Measurements from ENCODE around the gene SCYGR1.

SCYGR1 gene

DNA sequence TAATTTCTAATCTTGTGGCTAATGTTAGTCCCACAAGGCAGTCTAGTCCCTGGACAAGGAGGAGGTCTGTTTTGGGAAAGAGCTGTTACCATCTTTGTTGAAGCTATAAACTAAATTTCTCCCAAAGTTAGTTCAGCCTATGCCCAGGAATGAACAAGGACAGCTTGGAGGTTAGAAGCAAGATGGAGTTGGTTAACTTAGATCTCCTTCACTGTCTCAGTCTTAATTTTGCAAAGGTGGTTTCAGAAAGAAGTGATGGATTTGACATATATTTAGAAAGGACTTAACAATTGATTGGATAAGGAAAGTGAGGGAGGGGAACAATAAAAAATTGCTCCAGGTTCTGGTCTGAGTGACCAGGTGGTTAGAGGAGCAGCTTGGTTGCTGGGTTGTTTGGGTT is 14.6 kb upstream of the SCYGR1 start:
- no peak for DNase-seq

DNA sequence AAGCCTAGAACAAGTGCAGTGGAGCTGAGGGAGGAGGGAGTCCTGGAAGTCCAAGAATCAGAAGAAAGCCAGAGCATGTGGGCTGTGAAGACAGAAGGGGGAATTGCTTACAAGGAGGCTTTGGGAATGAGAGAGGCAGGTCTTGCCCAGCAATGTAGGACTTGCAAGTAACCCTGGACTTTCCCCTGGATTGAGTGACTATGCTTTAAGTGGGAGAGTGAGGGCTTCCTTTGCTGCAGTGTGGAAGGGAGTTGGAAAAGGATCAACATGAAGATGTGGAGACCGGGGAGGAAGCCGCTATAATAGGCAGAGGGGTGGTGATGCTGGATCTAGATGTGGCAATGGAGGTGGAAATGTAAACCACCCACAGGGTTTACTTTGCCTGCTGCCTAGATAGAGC is 13.8 kb upstream of the SCYGR1 start:
- no peak for DNase-seq

DNA sequence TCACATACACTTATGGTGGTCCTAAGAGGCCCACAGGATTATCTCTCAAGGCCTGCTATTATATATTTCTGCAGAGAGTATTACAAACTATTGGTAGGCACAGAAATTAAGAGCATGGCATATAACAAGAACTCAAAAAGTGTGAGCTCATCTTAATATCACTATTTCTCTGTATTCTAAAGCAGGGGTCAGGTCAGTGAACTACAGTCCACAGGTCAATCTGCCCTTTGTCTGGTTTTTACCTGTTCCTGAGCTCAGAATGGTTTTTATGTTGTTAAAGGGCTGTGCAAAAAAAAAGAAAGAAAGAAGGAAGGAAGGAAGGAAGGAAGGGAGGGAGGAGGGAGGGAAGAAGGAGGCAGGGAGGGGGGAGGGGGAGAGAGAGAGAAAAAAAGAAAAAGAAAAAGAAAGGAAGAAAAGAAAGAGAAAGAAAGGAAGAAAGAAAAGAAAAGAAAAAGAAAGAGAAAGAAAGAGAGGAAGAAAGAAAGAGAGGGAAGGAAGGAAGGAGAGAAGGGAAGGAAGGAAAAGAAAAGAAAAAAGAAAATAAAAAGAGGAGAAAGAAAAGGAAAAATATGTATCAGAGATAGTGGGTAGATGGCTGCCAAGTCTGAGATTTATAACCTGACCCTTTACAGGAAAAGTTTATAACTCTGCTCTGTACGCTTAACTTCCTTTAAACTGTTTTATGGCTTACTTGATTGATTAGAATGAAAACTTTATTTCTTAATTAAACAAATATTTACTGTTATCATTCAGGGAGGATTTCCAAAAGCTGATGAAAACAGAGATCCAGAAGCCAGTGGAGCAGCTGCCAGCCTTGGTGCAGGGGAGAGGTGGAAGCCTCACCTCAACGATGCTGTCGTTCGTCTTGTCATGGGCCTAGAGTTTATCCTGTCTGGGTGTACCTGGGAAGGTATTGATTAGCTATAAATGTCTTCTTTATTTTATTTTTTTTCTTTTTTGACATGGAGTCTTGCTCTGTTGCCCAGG is 11.2 kb upstream of the SCYGR1 start:
- no peak for DNase-seq

DNA sequence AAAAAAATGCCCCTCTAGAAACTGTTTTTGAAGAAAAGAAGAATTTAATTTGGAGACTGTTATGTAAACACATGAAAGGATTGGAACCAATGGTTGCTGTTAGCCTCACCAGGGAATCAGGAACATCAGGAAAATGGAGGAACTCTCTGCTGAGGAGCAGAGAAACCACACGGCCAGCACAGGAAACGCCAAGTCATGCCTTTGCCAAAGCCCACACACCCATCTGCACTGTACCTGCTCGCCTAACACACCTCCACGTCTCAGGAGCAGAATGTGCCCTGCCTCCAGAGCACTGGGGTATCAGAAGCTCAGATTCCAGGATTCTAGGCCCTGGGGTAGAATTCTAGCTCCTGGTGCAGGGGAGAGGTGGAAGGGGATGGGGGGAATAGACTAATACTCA is 9.8 kb upstream of the SCYGR1 start:
- DNase-seq = no peak

DNA sequence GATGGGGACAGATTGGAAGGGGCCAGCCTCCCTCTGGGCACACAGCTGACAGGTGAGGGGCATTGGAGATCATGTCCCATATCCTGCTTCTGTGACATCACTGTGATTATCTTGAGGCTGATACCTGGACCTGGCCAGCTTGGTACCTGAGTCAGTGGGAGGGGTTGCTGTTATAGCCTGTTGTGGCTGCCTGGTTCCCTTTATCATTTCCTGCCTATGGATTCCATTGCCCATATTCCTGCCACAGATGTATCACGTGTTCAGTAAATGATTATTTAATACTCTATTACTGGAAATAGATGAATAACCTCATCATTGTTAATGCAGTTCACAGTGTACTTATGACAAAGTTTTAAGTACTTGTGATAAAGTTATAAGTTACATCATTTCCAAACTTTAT is 7.8 kb upstream of the SCYGR1 start:
- no peak for DNase-seq

DNA sequence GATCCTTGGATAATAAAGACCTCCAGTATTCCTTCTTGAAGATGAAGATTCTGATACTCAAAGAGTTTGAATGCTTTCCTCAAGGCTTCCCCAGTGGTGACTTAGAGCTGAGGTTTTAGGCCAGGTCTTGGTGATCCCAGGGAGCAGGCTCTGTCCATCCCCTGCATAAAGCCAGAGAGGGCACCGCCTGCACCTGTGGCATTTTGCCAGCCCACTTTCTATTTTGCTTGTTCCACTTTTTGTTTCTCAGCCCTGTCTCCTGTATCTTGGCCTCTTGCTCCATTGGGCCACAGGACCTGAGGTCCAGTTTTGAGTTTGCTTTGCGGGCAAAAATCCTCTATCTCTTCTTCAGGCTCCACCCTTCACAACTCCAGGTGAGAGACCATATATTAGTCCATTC is 6.7 kb upstream of the SCYGR1 start:
- no peak for DNase-seq

DNA sequence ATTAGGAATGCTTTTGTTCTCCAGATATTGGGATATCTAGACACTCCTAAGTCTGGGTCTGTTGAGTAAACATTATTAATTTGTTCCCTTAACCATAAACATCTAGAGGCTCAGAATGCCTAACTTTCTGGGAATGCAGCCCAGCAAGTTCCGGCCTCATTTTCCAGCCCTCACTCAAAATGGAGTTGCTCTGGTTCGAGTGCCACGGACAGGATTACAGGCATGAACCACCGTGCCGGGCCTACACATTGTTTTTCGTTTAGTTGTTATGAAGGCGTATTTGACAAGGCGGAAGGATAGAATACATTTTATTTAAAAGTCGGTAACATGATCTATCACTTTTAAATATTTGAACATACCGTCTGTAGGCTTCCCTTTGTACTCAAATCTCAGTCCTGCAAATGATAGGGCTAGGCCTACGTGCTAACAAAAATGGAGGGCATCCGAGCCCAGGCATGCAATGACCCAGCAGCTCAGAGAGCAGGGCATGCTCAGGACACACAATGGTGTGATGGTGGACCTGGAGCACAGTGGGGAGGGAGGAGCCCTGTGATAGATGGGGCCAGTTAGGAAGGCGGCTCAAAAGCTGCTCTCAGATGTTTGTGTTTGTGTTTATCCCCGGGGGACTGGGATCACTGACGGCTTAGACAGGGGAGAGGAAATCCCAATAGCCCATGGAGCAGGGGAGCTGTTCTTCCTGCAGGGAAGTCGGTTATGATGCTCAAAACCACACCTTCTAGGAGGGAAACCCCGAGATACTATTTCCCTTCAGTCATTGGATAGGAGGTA is 2.9 kb upstream of the SCYGR1 start:
- DNase-seq = no peak

DNA sequence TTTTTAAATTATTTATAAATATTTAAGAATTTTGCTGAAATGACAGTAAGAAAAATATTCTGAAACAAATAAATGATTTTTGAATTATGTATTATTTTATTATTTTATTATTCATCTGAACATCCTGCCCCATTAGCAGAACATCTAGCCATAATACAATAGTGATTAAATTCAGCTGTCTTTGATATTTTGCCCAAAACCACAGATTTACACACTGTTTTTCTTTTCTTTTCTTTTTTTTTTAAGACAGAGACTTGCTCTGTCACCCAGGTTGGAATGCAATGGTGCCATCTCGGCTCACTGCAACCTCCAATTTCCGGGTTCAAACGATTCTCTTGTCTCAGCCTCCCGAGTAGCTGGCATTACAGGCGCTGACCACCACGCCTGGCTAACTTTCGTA is 1.9 kb upstream of the SCYGR1 start:
- DNase-seq = no peak

DNA sequence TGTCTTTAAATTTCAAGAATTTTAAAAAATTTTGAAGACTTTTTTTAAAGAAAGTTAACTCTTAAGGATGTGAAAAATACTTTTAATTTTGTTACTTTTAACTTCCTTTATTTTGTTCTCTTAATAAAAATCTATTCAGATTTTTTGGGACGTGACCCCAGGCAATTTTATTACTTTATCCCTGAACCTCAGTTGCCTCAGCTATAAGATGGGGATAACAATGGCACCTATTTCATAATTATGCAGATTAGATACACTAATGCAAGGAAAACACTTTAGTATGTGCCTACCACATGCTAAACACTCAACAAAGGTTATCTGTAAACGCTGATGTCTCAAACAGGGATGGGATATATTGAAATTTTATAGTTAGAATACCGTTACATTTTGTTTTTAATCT is 1.5 kb upstream of the SCYGR1 start:
- DNase-seq = no peak

DNA sequence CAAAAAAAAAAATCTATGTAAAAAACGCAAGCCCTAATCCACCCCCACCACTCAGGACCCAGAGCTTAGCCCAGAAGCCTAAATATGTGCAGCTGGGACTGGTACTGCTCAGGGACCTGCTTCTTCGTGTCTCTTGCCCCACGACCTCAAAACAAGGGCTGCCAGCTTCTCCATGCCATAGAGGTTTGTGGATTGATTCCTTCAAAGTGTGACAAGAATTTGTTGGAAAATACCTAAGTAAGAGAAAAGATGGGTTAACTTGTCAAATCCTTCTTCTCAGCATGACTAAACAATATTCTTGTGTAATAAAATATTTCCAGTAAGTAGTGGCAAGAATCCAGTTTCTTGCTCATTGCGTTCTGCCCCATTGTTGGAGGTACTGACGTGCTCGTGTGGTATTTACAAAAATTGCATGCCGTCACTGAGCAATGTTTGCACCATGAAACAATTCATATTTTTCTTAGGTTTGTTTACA is 825 bp upstream of the SCYGR1 start:
- no peak for DNase-seq

DNA sequence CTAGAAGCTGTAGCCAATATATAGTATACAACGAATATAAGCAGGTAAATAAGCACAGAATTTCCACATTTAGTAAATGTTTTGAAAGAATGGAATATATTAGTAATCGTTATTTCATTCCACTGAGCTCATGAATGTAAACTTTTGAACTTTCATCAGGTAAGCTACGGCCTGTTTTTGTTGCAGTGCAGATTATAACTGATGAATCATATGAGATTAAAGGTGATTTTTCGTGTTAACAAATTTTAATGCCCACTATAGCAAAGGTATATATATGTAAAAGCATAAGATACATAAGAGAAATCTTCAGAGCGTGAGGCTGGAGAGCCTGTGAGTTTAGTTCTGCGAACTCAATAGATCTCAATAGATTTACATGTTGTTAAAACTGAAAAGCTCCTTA is 1.1 kb downstream of the SCYGR1 start:
- no peak for DNase-seq

DNA sequence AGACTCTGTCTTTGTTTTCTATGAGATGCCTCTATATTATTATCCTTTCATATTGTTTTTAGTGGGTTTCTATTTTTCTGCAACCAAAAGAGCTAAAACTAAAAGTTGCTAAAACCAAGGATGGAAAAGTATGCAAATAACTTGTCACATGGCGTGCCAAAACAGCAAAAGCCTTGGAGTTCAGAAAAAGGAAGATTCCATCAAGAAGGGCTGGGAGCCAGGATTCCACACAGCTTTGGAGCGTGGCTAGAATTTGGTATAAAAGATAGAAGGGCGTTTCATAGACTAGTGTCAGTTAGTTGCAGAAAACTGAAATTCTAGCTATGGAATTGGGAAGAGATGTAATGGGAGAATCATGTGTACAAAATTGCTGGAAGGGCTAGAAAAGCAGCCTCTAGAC is 4.1 kb downstream of the SCYGR1 start:
- no peak for DNase-seq

DNA sequence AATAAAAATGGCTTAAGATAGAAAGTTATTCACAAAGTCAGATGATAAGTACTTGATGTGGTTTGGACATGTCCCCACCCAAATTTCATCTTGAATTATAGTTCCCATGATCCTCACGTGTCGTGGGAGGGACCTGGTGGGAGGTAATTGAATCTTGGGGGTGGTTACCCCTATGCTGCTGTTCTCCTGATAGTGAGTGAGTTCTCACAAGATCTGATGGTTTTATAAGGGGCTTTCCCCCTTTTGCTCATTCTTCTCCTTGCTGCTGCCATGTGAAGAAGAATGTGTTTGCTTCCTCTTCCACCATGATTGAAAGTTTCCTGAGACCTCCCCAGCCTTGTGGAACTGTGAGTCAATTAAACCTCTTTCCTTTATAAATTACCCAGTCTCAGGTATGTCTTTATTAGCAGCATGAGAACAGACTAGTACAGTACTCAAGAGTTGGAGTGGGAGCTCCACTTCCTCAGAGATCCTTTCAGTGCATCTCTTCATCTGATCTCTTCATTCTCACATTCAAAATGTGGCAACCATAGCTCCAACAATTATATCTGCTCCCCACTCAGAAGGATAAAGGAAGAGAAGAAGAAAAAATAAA is 5.4 kb downstream of the SCYGR1 start:
- DNase-seq = peak in 1 of 2 donors; percentile 16

DNA sequence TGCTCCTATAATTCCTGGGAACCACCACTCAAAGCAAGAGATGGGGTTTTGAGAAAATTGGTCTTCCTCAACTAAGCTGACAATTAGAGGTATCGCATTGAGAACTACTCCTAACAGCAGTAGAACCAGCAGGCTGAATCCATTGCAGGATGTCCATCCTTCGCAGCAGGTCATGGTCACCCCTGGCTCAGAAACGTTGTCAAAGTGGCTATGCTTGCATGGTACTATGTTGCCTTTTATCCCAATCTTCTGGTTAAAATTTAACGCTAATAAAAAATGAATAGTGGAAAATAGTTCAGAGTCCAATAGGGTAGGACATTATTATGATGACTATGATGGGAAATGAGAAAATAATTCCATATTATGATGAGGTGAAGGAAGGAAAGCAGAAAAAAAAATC is 8.7 kb downstream of the SCYGR1 start, which contains the start of gene TM4SF20:
Gene TM4SF20 (minus strand): TSS at position 212 of the 400 bp plus-strand sequence. CDS start 38 bp downstream, at position 174.
- DNase-seq = no peak

DNA sequence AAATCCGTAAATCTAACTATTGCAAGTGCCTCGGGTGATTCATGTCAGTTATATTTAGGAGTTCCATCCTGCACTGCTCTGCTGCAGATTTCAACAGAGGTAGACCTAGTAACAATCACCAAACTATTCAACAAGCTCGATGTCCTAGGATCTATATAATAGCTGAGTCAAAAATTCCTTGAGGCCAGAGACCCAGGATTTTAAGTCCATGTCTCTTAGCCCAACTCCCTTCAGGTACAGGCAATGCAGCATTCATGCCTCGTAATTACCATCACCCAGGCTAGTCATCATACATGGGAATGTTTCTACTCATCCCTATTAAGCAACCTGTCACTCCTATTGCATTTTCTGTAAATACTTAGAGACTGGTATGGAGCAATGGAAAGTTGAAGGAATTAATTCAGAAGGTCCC is 9.4 kb downstream of the SCYGR1 start:
- no peak for DNase-seq

DNA sequence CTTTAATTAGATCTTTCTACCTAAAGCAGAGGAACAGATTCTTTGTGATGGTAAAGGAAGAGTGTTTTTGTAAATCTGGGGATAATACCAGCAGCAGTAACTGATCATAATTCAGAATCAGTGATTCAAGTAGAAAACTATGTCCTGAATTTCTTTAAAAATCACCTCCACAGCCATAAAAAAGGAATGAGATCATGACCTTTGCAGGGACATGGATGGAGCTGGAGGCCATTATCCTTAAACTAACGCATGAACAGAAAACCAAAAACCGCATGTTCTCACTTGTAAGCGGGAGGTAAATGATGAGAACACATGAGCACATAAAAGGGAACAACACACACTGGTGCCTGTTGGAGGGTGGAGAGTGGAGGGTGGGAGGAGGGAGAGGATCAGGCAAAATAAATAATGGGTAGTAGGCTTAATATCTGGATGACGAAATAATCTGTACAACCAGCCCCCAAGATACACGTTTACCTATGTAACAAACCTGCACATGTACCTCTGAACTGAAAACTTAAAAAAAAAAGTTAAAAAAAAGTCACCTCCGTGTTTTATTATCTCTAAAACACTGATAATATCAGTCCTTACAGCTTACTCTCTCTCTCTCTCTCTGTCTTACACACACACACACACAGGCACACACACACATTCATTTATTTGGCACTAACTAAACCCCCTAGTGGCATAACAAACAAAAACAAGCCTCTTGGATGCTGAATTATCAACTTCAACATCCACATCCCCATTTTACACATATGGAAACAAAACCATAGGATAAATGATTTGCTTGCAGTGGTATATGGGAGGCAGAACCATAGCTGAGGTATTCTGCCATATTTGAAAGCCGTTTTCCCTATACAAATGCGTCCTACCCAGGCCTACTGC is 10.0 kb downstream of the SCYGR1 start:
- DNase-seq = no peak

DNA sequence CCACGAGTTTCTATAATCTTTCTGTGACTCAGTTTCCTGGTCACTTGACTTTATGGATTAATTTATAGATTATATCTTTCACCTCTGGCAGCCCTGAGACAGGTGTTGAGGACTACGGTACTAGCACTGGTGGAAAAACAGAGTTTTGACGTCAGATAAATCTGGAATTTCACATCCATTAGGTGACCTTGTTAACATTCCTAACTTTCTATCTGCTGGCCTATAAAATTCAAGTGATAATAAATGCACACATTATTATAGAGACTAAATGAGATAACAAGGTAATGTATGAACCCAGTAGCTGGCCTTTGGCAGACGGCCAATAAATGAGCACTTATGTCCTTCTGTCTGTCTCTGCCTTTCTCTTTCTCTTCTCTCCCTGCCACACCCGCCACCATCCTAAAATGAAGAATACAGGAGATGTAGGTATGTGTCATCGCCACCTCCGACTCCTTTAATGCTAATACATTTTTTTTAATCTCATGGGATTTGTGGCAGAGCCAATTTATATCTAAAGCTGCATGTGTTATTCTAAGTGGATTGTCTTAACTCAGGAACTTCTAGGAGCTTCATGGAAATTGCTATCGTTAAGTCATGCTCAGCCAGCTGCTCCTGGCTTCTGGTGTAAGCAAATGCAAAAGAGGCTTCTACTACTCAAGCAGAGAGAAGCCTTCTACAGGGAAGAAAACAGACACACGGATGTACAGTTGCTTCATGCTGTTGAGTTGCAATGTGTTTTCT is 10.9 kb downstream of the SCYGR1 start:
- DNase-seq = no peak

DNA sequence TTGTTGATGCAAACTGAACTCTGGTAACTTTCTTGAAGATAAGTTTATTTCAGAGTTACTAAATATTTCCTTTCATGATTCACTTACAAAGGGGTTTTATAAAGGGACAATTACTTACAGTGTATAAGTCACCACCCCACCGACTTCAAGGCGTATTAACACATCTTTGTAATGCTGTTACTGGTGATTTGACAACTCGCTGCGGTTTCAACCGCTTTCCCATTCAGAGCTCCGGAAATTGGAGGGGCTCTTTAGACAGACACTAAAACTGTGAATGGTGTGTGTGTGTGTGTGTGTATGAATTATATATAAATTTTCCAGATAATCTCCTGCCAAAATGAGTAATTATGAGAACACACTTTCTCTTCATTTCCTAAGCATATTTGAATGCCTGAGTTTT is 13.6 kb downstream of the SCYGR1 start:
- DNase-seq = peak; percentile 12 to 18

DNA sequence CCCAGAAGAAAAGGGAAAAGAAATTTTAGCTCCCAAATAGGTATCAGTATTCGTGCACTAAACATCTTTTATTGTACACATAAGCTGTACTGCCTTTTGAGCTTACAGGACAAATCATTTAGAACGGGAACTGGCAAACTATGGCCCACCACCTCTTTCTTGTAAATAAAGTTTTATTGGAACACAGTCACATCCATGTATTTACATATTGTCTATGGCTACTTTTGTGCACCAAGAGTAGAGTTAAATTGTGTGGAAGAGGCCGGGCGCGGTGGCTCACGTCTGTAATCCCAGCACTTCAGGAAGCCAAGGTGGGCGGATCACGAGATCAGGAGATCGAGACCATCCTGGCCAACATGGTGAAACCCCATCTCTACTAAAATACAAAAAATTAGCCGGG is 14.4 kb downstream of the SCYGR1 start:
- DNase-seq = no peak

DNA sequence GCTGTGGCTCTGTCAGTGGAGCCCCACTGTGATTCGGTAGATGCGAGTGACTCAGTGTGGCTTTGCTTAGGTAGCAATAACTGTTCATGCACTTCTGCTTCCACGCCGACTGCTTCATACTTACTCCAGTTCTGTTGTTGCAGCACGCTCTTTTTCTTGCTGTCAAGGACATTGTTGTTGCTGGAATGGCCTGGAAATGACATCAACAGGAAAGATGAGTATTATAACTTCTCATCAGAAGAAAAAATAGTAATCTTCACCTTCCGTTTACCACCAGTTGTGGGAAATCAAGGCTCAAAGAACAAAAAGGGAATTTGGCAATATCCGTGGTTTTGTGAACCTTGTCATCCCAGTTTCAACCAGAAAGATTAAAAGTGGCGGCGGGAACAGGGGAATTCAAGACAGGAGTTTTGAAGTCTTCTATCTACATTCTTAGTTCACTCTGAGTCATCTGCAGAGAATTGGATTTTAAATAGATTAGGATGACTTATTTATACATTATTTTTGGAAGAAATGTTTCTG is 16.9 kb downstream of the SCYGR1 start:
- DNase-seq = no peak

DNA sequence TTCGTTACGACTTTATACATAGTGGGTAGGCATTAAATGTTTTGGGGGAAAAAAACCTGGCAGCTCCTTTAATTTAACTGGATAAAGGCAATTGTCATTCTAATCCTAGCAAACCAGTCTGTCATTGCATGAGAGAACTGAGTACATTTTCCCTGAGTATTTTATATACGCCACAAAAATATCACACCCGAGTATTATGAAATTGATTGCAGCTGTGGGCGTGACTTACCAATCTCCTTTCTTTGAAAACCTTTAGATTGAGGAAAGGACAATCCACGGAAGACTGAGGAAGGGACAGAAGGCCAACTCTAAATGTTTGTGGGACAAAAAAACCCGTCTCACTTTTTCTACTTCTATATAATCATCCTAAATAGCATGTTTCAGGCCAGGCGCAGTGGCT is 17.7 kb downstream of the SCYGR1 start:
- no peak for DNase-seq

Measured in activated CD4-positive, alpha-beta T cell treated with anti-CD3 and anti-CD28 coated beads for 4 hours (primary cell).